Left colon (tissue), 2 donors: ENCODE results near the gene AGRP. TPM values are rescaled to one million over a fixed set of nuclear protein-coding genes. Genes with fewer than 3 reads are reported as not detected.

Source experiments
- ATAC-seq: fragments of 200-7000 bp; cut with Tn5 transposase; one replicate; pipeline ENCODE4 v1.9.1; 2020; ENCODE audit warnings: mild to moderate bottlenecking, moderate library complexity
- DNase-seq, 2 donors: peaks; one replicate each; pipeline ENCODE4 v3.0.0-alpha.2; 2020
- intact Hi-C, 2 donors: fragments of 100-400 bp; cut with DNase I in 1 of 2; cut with micrococcal nuclease in 1 of 2; formaldehyde crosslinking; loops; one replicate each; pipeline versions ENCODE4 v1.11.2 to v1.14.0; 2022; cut with DNase I, micrococcal nuclease
- total RNA-seq, 2 donors: library from RNA; stranded (reverse); fragmentation: NEBNext Ultra II Directional; extraction: Animal tissue kit (Norgen Biotek cat#: 25700); gene quantifications; one replicate each; pipeline ENCODE4 v1.2.1, GENCODE V29; 2021
- donor health status: DM: no; HTN: no; CAD: no.
- donor health status: DM: yes; HTN: yes; CAD: no.

The AGRP gene
- total RNA-seq, 2 donors from 2014 or later, result not detected

DNA sequence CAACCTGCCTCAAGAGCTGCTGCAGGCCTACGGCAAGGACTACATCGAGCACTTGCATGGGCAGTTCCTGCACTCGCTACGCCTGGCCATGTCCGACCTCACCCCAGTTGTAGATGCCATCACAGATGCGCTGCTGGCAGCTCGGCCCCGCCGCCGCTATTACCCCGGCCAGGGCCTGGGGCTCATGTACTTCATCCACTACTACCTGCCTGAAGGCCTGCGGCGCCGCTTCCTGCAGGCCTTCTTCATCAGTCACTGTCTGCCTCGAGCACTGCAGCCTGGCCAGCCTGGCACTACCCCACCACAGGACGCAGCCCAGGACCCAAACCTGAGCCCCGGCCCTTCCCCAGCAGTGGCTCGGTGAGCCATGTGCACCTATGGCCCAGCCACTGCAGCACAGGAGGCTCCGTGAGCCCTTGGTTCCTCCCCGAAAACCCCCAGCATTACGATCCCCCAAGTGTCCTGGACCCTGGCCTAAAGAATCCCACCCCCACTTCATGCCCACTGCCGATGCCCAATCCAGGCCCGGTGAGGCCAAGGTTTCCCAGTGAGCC lies 46.6 kb downstream of the AGRP start:
- DNase-seq (no peak), ATAC-seq (no peak)
- intact Hi-C loops, result no loop called here

DNA sequence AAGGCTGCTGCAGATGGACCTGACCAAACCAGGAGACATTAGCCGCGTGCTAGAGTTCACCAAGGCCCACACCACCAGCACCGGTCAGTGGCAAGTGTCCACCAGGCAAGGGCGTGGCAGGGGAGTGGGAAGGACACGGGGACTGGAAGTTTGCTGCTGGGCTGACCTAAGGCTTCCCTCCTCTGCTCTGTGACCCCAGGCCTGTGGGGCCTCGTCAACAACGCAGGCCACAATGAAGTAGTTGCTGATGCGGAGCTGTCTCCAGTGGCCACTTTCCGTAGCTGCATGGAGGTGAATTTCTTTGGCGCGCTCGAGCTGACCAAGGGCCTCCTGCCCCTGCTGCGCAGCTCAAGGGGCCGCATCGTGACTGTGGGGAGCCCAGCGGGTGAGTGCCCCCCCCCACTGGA lies 47.6 kb downstream of the AGRP start:
- intact Hi-C loops, result no loop called here
- DNase-seq, result peak in 1 of 2 donors; percentile 25
- no peak for ATAC-seq

DNA sequence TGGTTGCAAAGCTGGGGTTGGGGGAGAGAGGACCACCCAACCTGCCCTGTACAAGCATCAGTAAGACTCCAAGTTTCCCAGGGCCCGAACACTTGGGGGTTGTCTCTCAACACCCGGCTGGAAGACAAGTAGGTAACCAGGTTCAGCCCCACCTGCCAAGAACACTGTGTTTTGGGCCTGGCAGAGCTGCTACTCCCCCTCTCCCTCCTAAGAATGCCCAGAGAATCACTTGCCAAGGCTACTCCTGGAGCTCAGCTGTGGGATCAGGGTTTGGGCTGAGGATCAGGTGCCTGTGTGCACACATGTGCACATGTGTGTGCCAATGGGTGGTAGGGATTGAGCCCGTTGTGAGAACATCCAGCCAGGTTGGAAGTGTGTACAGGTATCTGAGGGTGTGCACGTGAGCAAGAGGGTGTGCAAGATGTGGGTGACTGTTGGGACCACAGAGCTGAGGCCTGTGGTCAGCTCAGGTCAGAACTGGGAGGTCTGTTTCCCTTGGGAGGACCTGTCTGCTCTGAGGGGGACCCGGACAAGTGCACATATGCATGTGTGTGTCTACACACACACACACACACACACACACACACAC lies 50.1 kb downstream of the AGRP start:
- DNase-seq (peak in 1 of 2 donors; percentile 29), ATAC-seq (no peak)
- intact Hi-C loops, result no loop called here

Other genes with a start within 250 kb of the AGRP start
- 10 to 100 TPM; 29.7 to 42.7 TPM for gene FHOD1, start 236.1 kb downstream of the AGRP start, total RNA-seq
- 1 to 10 TPM in 1 of 2 donors, under 1 TPM in 1; 0.61 to 1.3 TPM for gene SLC9A5, start 234.6 kb downstream of the AGRP start, total RNA-seq
- 10 to 100 TPM in 1 of 2 donors, 1 to 10 TPM in 1; 7.7 to 11.9 TPM for gene PLEKHG4, start 204.0 kb downstream of the AGRP start, total RNA-seq
- gene KCTD19, start 156.8 kb downstream of the AGRP start, total RNA-seq, result under 1 TPM in 1 of 2 donors, not detected in 1; 0.06 TPM
- under 1 TPM; 0.34 to 0.40 TPM for gene LRRC36, start 156.7 kb downstream of the AGRP start, total RNA-seq
- 1 to 10 TPM; 4.1 to 8.3 TPM for gene TPPP3, start 90.0 kb downstream of the AGRP start, total RNA-seq
- 10 to 100 TPM; 10.7 to 12.5 TPM for gene ZDHHC1, start 67.1 kb downstream of the AGRP start, total RNA-seq
- 1,000 to 10,000 TPM in 1 of 2 donors, 100 to 1,000 TPM in 1; 723 to 1,005 TPM for gene HSD11B2, start 52.4 kb downstream of the AGRP start, total RNA-seq
- 100 to 1,000 TPM; 226 to 297 TPM for gene ATP6V0D1, start 2.4 kb downstream of the AGRP start, total RNA-seq
- 10 to 100 TPM; 14.4 to 22.4 TPM for gene RIPOR1, start 45.3 kb upstream of the AGRP start, total RNA-seq
- 10 to 100 TPM; 37.0 to 42.2 TPM for gene CTCF, start 79.0 kb upstream of the AGRP start, total RNA-seq
- 1 to 10 TPM; 2.1 to 3.7 TPM for gene CARMIL2, start 161.6 kb upstream of the AGRP start, total RNA-seq
- gene ACD, start 176.7 kb upstream of the AGRP start, total RNA-seq, result 1 to 10 TPM; 8.8 to 9.7 TPM
- 1 to 10 TPM; 4.1 to 4.4 TPM for gene PARD6A, start 177.4 kb upstream of the AGRP start, total RNA-seq
- 1 to 10 TPM; 7.4 to 9.0 TPM for gene ENKD1, start 183.2 kb upstream of the AGRP start, total RNA-seq
- 1 to 10 TPM in 1 of 2 donors, under 1 TPM in 1; 0.92 to 1.5 TPM for gene C16orf86, start 183.3 kb upstream of the AGRP start, total RNA-seq
- 10 to 100 TPM; 26.8 to 28.7 TPM for gene GFOD2, start 235.8 kb upstream of the AGRP start, total RNA-seq